Adrenal gland (tissue), 5 donors: Measurements from ENCODE around the gene XIRP2.

Source experiments
- POLR2A ChIP-seq, 2 donors: fragments of 450-650 bp; IDR thresholded peaks; one replicate each; pipeline ENCODE4 v1.6.1; 2017; ENCODE audit warnings: antibody characterized with exemption in 2 of 2, mild to moderate bottlenecking in 2 of 2, moderate library complexity in 1 of 2
- TF ChIP-seq, protein P1 (sequence below), 6 experiments: fragments of 450-650 bp in 4 of 6; fragments of 200-600 bp in 2 of 6; sonication (generic) in 1 of 6; IDR thresholded peaks; 1 replicate in 5 of 6; 2 replicates in 1 of 6; pipeline versions ENCODE4 v1.5.1 to v1.8.0; 2016 to 2021; ENCODE audit warnings: antibody characterized with exemption in 6 of 6, mild to moderate bottlenecking in 2 of 6, moderate library complexity in 1 of 6
- donor health status: DM: no; HTN: no; CAD: no.

DNA sequence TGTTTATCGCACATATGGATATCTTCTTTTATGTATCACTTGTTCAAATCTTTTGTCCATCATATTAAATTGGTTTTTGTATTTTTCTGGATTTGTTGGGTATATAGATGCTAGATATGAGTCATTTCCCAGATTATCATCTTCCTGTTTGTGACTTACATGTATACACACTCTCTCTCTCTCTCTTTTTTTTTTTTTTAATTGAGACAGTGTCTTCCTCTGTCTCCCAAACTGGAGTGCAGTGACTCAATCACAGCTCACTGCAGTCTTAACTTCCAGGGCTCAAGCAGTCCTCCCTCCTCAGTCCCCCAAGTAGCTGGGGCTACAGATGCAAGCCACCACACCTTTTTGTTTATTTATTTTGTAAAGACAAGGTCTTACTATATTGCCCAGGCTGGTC lies 43.8 kb downstream of the XIRP2 start:
- TF ChIP-seq, protein P1, sequence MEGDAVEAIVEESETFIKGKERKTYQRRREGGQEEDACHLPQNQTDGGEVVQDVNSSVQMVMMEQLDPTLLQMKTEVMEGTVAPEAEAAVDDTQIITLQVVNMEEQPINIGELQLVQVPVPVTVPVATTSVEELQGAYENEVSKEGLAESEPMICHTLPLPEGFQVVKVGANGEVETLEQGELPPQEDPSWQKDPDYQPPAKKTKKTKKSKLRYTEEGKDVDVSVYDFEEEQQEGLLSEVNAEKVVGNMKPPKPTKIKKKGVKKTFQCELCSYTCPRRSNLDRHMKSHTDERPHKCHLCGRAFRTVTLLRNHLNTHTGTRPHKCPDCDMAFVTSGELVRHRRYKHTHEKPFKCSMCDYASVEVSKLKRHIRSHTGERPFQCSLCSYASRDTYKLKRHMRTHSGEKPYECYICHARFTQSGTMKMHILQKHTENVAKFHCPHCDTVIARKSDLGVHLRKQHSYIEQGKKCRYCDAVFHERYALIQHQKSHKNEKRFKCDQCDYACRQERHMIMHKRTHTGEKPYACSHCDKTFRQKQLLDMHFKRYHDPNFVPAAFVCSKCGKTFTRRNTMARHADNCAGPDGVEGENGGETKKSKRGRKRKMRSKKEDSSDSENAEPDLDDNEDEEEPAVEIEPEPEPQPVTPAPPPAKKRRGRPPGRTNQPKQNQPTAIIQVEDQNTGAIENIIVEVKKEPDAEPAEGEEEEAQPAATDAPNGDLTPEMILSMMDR (IDR thresholded peaks at IDR 0.05): no peak
- TF ChIP-seq POLR2A (IDR thresholded peaks at IDR 0.05): no peak
